ENCODE results near the gene NUMBL.

GRCh38 chr19:40691421-40692211 lies 1.2 kb upstream of the NUMBL start:
- TF ChIP-seq POLR2A (IDR thresholded peaks at IDR 0.05), result no peak
- TF ChIP-seq, protein P1, sequence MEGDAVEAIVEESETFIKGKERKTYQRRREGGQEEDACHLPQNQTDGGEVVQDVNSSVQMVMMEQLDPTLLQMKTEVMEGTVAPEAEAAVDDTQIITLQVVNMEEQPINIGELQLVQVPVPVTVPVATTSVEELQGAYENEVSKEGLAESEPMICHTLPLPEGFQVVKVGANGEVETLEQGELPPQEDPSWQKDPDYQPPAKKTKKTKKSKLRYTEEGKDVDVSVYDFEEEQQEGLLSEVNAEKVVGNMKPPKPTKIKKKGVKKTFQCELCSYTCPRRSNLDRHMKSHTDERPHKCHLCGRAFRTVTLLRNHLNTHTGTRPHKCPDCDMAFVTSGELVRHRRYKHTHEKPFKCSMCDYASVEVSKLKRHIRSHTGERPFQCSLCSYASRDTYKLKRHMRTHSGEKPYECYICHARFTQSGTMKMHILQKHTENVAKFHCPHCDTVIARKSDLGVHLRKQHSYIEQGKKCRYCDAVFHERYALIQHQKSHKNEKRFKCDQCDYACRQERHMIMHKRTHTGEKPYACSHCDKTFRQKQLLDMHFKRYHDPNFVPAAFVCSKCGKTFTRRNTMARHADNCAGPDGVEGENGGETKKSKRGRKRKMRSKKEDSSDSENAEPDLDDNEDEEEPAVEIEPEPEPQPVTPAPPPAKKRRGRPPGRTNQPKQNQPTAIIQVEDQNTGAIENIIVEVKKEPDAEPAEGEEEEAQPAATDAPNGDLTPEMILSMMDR (IDR thresholded peaks at IDR 0.05), result no peak
- no peak for TF ChIP-seq POLR2AphosphoS5 (IDR thresholded peaks at IDR 0.05; ENCODE audit: insufficient read depth in 1 of 2, low read depth in 1 of 2)
